ENCODE results near the gene RFTN1. TPM values are rescaled to one million over a fixed set of nuclear protein-coding genes. Genes with fewer than 3 reads are reported as not detected.

RFTN1 gene
- total and polyA plus RNA-seq, 2 of the 8 experiments (the other 6 are each of a cell fraction or from before 2014, with no cell fraction given), result 4.6 to 6.7 TPM

DNA sequence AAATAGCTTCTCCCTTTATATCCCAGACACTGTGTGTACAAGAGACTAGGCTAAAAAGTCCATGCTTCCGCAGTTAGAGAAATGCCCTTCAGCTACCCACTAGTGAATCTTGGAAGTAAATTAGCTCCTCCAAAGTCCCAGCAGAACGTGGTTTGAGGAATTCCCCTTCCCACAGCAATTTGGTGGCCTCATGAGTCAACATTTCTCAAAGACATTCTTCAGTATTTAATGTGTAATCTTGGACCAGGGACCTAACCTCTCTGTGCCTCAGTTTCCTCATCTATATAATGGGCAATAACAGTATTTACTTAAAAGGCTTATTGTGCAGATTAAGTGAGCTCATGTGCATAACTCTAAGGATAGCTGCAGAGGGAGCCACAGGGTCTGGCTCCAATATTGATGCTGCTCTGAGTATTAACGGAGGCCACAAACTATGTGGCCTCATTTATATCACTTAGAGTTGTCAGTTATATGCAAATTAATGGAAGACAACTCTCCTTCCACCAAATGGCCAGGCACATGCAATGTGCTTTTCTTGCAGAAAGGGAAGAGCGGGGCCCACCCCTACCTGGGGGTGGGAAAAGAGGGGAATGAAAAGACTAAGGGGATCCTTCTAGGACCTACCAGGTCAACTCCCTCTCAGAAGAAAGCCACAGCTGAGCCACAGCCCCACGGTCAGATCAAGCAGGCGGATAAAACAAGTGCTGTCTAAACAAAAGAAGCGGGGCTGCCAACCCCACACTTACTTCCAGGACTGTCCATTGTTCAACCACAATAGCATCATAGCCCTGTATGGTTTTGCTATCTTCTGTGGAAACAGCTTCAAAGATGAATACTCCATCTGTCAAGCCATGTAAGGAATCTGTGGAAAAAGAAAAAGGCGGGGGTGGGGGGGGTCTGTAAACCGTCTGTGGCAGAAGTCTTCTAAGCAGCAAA, 156.0 kb downstream of the RFTN1 start:
- ChIA-PET POLR2A (ENCODE audit: partially characterized antibody) (interaction anchor here (0.7 to 1.5 kb wide), 2 partner anchors 10 to 193 kb away, joined by 4 to 8 read pairs; no protein-coding TSS in a partner anchor), CTCF (ENCODE audit: partially characterized antibody) (interaction anchor here (0.8 to 2.2 kb wide), 8 partner anchors 9 to 674 kb away, joined by 3 to 10 read pairs (median 6); no protein-coding TSS in a partner anchor)
- no peak overlapping the region for H3K4me2 ChIP-seq (ENCODE audit: insufficient read depth in 1 of 2, low read depth in 2 of 2, low read length in 2 of 2)
- no peak overlapping the region for H2AFZ ChIP-seq (ENCODE audit: low read length)
- no peaks in the 10 kb centered on the region; the same call in 1 of the 2 replicates for H3K23me2 ChIP-seq (ENCODE audit: low read depth, low read length)
- H4K8ac ChIP-seq (ENCODE audit: extremely low read depth, insufficient read depth, low read length), result no peak overlapping the region
- no peaks in the 10 kb centered on the region for H3K9me3 ChIP-seq (ENCODE audit: insufficient read depth in 2 of 2, low read depth in 1 of 2, low read length in 1 of 2)
- H3K36me3 ChIP-seq (ENCODE audit: control insufficient read depth in 2 of 4, insufficient read depth in 4 of 4, low read length in 3 of 4), result no peaks in the 10 kb centered on the region; a peak in 1 of 8 replicates
- H3K4ac ChIP-seq (replicated peaks; ENCODE audit: insufficient read length, low read depth, low read length), result no peak overlapping the region
- DNase-seq (ENCODE audit: low read depth in 1 of 2, low spot score in 2 of 2) (no peak), FAIRE-seq (no peak)
- no peaks in the 10 kb centered on the region for H4K20me1 ChIP-seq (replicated peaks in 1 of 2; ENCODE audit: control insufficient read depth in 1 of 2, insufficient read depth in 2 of 2, low read length in 2 of 2)
- H3K79me1 ChIP-seq (ENCODE audit: low read depth, low read length), result no peaks in the 10 kb centered on the region
- H4K5ac ChIP-seq (ENCODE audit: insufficient read length, low read depth, low read length), result no peak overlapping the region
- 82% methylated on average over 9 of the region's 9 CpGs; no CpG with 5 or more reads in 1 of the 2 experiments for WGBS, 2 experiments (ENCODE audit: extremely low coverage in 1 of 2, insufficient coverage in 1 of 2, insufficient read length in 1 of 2, insufficient replicate concordance in 2 of 2, low coverage in 1 of 2, low lambda C conversion rate in 2 of 2, missing lambda C conversion rate in 1 of 2)
- H3K9ac ChIP-seq (replicated peaks in 1 of 4; ENCODE audit: extremely low read depth in 1 of 4, low read depth in 3 of 4, low read length in 3 of 4), result no peak overlapping the region
- H3K56ac ChIP-seq (replicated peaks; ENCODE audit: insufficient read length, low read depth, low read length), result no peak overlapping the region
- H3K23ac ChIP-seq (ENCODE audit: insufficient read length), result no peak overlapping the region
- no peak overlapping the region for H3K27ac ChIP-seq (ENCODE audit: low read depth, low read length)
- H3K18ac ChIP-seq (ENCODE audit: extremely low read depth, low read length), result no peak overlapping the region
- no peak overlapping the region for H2BK15ac ChIP-seq (ENCODE audit: low read length)
- no peak overlapping the region for H2BK12ac ChIP-seq (ENCODE audit: low read depth, low read length)
- H4K91ac ChIP-seq (replicated peaks; ENCODE audit: insufficient read length, low read length), result no peak overlapping the region
- no peak overlapping the region for H2BK20ac ChIP-seq (ENCODE audit: low read length)
- H3K79me2 ChIP-seq (ENCODE audit: control insufficient read depth in 1 of 2, insufficient read depth in 2 of 2, low read length in 2 of 2), result no peaks in the 10 kb centered on the region
- H3K14ac ChIP-seq (ENCODE audit: insufficient read length), result no peak overlapping the region
- 0 out of 2 replicates have a peak, but pooled peaks have one; percentile 19 for TF ChIP-seq KDM1A (IDR thresholded peaks at IDR 0.05; ENCODE audit: borderline replicate concordance, low read length)
- TF ChIP-seq RAD21 (IDR thresholded peaks at IDR 0.05 in 1 of 2, conservative IDR thresholded peaks at IDR 0.05 in 1 of 2; ENCODE audit: low read depth in 2 of 2, low read length in 2 of 2), result peak in 1 of 2 experiments; percentile 8; a peak in 1 of 4 replicates
- TF ChIP-seq CHD2 (IDR thresholded peaks at IDR 0.05; ENCODE audit: low read length), result no peak
- peaks cover 0 to 6% (median 1%) of the 10 kb centered on the region in 4 experiments; a peak in 3 of 7 replicates for H3K4me1 ChIP-seq (replicated peaks in 1 of 4; ENCODE audit: control insufficient read depth in 3 of 4, insufficient read depth in 4 of 4, low read length in 3 of 4)
- no peak overlapping the region for H2AK5ac ChIP-seq (ENCODE audit: low read depth, low read length)
- no peak overlapping the region for H2BK120ac ChIP-seq (replicated peaks; ENCODE audit: low read depth, low read length)
- no peak overlapping the region for H3K4me3 ChIP-seq (ENCODE audit: extremely low read depth in 1 of 4, insufficient read depth in 2 of 4, low read depth in 3 of 4, low read length in 4 of 4)
- H2BK5ac ChIP-seq (ENCODE audit: low read depth, low read length), result no peak overlapping the region
- H3K27me3 ChIP-seq (replicated peaks in 1 of 4; ENCODE audit: control insufficient read depth in 3 of 4, extremely low read depth in 1 of 4, insufficient read depth in 3 of 4, low read length in 3 of 4), result no peaks in the 10 kb centered on the region

All from H1 (cell line).